HG03108 (cell line): ENCODE data around the gene SENP3.
A peak's percentile ranks its signal among the peaks of the same experiment; 100 is the strongest.

ENCODE experiments used
- ATAC-seq: cut with Tn5 transposase; IDR thresholded peaks from one replicate; pipeline ENCODE4 v1.9.1; 2021; ENCODE audit warnings: moderate library complexity; ENCODE audit not compliant: unreplicated experiment

Gene SENP3

DNA sequence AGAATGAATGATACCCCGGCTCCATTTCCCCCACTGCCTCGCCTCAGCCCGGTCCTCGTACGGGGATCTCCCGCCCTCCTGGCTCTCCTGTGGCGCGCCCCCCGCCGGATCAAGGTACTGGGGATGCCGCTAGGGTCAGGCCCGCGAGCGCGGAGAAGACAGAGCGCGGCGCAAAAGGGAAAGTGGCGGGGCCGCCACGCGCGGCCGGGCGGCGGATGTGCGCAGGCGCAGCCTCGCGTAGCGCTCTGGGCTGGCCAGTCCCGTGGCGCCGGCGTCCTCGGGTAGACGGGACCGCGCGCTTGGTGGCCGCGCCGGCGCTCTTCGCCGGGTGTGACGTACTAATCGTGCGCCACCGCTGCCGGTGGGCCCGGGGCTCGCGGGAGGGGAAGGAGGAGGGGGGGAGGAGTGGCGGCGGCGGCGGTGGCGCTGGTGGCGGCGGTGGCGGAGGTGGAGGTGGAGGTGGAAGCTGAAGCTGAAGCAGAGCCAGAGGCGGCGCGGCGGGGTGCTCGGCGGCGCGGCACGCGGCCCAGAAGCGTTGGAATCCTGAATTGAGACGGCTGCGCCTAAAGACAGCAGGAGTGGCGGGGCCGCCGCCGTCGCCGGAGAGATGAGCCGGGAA lies at the start of gene SENP3:
Gene SENP3, plus strand, starts transcription at position 331 of the 619 bp plus-strand sequence. CDS start 1,158 bp downstream, outside the sequence.
- ATAC-seq = peak; percentile 39

DNA sequence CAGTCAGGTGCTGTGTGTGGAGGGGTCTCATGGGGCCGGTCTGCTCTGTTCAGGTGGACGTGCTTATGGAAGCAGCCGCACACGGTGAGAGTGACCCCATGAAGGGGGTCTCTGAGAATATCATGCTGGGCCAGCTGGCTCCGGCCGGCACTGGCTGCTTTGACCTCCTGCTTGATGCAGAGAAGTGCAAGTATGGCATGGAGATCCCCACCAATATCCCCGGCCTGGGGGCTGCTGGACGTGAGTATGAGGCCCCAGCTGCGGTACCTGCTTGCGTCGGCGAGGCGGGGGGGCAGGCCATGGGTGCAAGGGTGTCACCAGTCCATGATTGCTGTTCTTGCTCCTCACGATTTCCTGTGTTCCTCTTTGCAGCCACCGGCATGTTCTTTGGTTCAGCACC lies 49.6 kb upstream of the SENP3 start:
- ATAC-seq = no peak

DNA sequence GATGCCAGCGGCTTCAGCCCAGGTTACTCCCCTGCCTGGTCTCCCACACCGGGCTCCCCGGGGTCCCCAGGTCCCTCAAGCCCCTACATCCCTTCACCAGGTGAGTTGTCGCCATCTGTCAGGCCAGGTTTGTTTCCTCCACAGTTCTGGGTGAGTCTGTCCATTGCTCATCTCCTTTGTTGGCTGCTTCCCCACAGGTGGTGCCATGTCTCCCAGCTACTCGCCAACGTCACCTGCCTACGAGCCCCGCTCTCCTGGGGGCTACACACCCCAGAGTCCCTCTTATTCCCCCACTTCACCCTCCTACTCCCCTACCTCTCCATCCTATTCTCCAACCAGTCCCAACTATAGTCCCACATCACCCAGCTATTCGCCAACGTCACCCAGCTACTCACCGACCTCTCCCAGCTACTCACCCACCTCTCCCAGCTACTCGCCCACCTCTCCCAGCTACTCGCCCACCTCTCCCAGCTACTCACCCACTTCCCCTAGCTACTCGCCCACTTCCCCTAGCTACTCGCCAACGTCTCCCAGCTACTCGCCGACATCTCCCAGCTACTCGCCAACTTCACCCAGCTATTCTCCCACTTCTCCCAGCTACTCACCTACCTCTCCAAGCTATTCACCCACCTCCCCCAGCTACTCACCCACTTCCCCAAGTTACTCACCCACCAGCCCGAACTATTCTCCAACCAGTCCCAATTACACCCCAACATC lies 48.7 kb upstream of the SENP3 start:
- ATAC-seq = no peak

DNA sequence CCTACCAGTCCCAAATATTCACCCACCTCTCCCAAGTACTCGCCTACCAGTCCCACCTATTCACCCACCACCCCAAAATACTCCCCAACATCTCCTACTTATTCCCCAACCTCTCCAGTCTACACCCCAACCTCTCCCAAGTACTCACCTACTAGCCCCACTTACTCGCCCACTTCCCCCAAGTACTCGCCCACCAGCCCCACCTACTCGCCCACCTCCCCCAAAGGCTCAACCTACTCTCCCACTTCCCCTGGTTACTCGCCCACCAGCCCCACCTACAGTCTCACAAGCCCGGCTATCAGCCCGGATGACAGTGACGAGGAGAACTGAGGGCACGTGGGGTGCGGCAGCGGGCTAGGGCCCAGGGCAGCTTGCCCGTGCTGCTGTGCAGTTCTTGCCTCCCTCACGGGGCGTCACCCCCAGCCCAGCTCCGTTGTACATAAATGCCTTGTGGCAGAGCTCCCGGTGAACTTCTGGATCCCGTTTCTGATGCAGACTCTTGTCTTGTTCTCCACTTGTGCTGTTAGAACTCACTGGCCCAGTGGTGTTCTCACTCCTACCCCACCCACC lies 47.8 kb upstream of the SENP3 start:
- no peak for ATAC-seq

DNA sequence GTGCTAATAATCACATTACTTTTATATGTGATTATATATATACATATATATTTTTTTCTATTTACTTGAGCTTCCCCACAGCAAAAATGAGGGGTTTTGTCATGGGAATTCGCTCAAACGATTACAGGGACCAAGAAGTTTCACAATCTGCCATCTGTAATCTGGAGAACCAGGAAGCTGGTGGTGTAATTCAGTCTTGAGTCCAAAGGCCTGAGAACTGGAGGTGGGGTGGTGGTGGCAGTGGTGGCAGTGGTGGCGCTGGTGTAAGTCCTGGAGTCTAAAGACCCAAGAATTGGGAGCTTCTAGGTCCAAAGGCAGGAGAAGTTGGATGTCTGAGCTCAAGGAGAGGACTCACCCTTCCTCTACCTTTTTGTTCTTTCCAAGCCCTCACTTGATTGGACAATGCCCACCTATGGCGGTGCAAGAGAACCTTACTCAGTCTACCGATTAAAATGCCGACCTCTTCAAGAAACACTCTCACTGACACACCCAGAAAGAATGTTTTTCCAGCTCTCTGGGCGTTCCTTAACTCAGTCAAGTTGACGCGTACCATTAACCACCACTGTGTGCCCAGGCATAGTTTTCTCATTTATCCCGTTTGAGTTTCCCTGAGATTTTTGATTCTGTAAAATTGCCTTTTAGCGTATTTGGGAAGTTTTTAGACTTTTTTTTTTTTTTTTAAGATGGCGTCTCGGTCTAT lies 45.7 kb upstream of the SENP3 start:
- no peak for ATAC-seq

DNA sequence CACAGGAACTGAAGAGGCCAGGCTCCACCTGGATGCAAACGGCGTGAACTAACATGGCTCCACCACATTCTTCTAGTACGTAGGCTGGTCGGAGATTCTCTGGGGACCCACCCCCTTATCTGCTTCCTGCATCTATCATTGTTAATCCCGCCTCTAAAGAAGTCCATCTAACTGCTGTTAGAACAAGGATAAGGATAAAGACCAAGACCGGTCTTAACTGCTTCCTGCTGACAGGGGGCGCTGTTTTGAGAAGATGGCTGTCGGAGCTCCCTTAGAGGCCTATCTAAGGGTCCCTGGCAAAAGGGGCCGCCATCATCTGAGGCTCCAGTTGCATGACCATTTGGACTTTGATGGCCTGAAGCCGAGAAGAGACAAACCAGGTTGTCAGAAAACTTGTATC lies 38.7 kb upstream of the SENP3 start:
- ATAC-seq = no peak

DNA sequence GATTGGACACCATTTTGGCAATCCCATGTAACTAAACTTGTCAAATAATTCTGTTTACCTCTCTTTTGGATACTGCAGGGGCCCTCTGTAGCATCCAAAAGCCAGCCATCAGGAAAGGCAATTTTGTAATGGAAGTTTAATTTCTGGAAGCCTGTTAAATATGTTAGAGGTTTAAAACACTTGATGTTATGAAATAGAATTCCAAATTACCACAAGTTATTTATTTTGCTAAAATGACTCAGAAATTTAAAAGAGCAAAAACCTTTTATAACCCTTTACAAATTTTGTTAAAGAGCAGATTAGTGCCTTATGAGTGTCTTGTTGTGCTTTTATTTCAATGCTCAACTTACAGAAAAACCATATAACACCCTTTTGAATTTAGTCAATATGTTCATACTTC lies 32.9 kb upstream of the SENP3 start:
- ATAC-seq = no peak

DNA sequence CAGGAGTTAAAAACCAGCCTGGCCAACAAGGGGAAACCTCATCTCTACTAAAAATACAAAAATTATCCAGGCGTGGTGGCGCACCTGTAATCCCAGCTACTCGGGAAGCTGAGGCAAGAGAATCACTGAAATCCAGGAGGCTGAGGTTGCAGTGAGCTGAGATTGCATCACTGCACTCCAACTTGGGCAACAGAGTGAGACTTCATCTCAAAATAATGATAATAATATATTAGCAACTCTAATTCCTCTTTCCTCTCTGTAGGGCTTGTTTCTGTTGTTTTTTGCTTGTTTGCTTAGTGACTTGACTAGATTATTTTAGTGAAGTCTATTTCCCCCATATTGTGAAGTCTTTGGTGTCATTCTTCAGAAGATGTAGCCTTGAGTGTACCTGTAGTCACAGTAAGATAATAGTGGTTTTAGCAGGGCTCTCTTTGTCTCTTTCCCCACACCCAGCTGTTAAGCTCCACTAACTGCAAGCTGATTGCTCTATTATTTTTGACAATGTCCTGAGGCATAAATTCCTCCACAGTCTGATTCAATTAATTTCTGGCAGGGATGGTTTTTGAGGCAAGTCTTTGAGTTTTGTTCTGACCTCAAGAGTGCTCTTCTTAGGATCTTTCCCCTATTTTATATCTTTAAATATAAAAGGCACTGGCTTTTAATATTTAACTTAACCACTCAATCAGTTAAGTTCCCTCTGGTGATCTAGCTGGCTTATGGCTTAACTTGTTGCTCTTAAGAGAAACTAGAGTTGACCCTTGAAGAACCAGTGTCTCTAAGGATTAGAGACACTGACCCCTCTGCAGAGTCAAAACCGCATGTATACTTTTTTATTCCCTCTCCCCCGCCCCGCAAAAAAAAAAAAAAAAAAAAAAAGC lies 31.5 kb upstream of the SENP3 start:
- ATAC-seq = no peak

DNA sequence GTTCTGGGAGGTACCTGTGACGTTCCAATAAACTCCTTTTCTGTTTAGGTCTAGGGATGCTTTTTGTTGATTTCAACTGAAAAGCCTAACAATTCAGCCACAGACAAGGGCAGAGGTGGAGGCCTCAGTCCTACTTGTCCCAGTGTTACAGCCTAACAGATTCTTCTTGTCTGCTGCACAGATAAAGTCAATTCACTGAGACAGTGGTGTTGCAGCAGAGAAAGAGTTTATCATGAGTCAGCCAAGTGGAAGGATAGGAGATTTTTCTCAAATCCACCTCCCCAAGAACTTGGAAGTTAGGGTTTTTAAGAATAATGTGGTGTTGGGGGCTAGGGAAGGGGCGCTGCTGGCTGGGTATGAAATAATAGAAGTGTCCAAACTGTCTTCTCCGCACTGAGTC lies 23.7 kb upstream of the SENP3 start:
- ATAC-seq = no peak

DNA sequence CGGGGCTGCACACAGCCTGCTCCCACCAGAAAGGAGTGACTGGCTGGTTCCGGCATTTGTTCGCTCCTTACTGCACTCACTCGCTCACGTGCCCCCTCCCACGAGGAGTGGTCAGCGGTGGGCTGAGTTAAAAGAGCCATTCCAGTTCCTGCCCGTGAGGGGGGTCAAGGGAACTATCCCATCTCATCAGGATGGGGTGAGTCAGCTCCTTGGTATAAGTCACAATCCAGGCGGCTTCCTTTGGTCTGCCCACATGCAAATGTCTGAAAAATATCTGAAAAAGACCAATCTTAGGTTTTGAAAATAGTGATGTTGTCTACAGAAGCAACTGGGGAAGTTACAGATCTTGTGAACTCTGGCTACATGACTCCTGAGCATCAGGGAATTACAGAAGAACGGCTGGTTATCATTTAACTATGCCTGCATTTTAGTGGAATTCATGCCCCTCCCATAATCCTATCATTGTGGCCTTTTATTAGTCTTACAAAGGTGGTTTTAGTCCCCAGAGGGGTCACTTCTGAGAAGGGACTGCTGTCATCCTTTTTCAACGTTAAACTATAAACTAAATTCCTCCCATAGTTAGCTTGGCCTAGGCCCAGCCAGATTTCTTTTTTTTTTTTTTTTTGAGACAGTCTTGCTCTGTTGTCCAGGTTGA lies 22.7 kb upstream of the SENP3 start:
- no peak for ATAC-seq

DNA sequence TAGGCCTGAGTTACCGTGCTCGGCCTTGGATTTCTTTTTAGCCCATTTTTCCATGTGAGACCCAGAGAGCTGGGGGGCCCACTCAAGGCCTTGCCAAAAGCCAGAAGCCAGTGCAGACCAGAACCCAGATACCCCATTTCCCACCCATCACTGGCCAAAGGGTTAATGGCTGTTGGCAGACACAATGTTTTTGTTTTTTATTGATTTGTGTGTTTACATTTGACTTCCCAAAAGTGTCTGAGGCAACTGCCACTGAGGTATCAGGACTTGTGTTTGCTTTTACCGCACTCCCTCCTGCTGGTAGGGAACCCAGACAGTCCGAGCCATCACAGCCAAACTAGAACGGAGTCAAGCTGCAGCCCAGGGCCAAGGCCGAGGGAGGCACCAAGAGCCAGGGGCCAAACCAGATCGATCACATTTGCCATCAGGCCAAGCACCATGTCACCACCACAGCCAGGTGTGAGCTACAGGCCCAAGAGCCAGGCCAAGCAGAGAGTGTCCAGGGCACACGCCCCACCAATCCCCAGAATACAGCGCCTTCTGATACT lies 20.6 kb upstream of the SENP3 start:
- ATAC-seq = no peak

DNA sequence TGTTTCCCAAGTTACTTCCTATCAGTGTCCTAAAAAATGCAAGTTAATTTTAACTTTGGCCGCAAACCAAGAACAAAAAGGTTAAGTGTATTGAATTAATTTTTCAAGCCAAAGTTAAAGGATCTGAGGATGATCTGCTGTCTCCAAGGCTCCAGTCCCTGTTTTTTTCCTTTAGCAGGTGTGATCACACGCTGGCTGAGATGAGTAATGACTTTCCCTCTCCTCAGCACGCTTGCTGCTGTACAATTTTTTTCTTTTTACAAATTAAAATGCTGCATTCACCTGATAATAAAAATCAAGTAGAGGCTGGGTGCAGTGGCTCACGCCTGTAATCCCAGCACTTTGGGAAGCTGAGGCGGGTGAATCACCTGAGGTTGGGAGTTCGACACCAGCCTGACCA lies 16.8 kb upstream of the SENP3 start:
- no peak for ATAC-seq

DNA sequence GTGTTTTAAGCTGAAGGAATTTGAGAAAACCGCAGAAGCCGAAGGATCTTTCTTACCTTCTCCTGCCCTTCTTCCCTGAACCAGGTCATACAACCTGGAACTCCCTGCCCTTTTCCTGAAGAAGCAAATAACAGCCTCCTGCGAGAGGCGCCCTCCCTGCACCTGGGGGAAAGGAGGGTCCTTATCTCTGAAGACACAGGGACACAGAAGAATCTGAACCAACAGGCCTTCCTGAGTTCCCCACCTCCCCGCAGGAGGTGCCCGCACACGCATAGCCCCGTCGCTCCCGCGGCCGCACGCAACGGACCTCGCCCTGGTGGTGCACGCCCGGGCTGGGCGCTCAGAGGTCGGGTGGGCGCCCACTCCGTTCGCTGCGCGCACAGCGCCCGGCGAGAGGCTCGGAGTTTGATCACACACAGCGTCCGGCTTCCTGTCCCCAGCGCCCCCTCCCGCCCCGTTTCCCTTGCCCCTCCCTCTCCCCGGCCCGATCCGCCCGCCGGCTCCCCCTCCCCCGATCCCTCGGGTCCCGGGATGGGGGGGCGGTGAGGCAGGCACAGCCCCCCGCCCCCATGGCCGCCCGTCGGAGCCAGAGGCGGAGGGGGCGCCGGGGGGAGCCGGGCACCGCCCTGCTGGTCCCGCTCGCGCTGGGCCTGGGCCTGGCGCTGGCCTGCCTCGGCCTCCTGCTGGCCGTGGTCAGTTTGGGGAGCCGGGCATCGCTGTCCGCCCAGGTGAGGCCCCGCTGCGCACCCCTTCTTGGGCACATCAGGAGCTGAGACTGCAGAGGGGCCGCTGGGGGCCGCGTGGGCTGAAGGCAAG lies 12.9 kb upstream of the SENP3 start, which contains the start of gene TNFSF12:
Gene TNFSF12, plus strand, starts transcription at position 474 of the 816 bp plus-strand sequence. Its CDS starts 96 bp downstream, at position 570.
- ATAC-seq = no peak

DNA sequence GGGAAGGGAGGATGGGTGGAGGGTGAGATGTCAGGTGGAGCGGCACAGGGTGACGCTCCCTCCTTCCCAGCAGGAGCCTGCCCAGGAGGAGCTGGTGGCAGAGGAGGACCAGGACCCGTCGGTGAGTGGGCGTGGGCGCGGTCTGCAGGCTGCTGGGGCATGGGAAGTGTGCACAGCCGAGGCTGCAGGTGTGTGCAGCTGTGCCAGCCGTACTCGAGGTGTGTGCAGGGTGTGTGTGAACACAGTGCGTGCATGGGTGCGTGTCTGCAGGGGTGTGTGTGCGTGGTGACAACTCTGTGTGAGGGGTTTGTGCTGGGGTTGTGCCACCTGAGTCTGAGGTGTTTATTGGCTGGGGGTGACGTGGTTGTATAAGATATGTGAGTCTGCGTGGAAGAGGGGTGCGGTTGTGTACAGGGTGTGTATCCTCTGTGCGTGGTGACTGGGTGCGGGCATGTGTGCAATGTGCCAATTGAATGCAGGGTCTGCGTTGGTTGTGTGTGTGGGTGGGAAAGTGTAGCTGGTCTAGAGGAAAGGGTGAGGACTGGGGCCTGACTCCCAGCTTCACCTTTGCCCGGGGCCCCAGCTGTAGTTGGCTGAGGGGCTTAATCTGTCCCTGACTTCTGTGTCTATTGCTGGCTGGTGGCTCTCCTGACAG lies 12.2 kb upstream of the SENP3 start:
- ATAC-seq = no peak

DNA sequence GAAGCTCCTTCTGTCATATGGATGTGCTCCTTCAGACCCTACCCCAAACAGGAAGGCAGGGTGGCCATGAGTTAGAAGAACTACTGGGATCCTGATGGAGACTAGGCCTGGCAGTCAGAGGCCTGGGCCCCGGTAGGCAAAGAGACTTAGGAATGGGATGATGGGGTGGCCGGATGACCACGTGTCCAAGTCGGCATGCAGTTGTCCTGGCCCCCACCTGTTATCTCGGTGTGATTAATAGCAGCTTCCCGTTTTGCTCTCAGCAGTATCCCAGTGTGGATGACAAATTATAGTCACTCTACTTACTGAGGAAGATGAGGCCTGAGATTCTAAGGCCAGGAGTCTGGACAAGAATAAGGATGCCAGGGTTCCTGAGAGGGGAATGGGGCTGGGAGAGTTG lies 11.4 kb upstream of the SENP3 start:
- ATAC-seq = no peak

DNA sequence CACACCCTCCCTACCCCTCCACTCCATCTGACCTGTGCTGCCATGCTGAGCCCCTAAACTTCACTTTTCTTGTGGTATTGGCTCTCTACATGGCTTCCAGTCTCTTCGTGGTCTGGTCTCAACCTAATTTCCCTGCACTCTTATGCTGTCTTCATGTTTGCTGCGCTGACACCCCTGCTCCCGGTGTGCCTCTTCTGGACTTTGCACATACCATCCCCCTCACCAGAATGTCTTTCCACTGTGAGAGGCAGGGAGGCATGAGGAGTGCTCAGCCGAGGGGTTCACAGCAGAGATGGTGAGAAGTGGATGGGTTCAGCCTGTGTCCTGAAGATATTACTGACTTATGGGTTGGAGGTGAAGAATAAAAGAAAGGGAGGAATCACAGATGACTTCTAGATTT lies 10.3 kb upstream of the SENP3 start:
- no peak for ATAC-seq

DNA sequence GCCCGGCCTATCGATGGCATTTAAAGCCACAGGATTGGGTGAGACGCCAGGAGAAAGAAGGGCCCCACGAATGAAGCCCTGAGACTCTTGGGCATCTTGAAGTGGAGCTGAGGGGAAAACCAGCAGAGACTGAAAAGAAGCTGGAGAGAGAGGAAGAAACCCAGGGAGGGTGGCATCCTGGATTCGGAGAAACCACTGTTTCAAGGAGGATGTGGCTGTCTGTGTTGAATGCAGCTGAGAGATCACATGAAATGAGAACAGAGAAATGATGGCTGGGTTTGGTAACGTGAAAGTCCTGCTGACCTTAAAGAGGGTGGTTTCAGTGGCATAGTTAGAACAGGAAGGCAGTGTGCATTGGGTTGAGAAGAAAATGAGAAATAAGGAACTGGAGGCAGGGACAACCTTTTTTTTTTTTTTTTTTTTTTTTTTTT lies 9.1 kb upstream of the SENP3 start:
- peak; percentile 78 for ATAC-seq

DNA sequence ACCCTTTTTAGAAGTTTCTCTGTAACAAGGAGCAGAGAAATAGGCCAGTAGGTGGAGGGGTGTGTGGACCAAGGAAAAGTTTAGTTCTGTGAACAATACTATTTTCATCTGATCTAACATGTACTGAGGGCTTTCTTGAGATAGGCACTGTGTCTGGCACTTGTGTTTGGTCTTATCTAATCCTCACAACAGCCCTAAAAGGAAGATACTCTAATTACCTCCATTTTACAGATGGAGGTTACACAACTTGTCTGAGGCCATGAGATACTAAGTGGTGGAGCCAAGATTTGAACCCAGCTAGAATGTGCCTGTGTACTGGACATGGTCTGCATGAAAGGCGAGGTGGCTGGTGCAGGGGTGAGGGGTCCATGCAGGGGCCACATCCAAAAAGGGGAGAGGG lies 8.4 kb upstream of the SENP3 start:
- ATAC-seq = no peak
